GM13977 (cell line): ENCODE measurements around the gene ANKH.

Source experiments
- DNase-seq: peaks from one replicate; pipeline ENCODE4 v3.0.0; 2012; ENCODE audit warnings: low spot score
- CTCF ChIP-seq: IDR thresholded peaks from 2 replicates; pipeline ENCODE4 v1.5.1; 2012; ENCODE audit warnings: mild to moderate bottlenecking, control low read depth; ENCODE audit not compliant: insufficient read depth; ENCODE audit errors: extremely low read depth, missing control alignments
- in situ Hi-C: fragments of 300-500 bp; cut with MboI; formaldehyde crosslinking; loops from one replicate; pipeline ENCODE4 v1.12.0; 2022; ENCODE audit warnings: low sequenced_read_pairs, low pct_unique_long_range_greater_than_20kb, mixed read lengths, inconsistent platforms; ENCODE audit not compliant: unreplicated experiment

ANKH gene

DNA sequence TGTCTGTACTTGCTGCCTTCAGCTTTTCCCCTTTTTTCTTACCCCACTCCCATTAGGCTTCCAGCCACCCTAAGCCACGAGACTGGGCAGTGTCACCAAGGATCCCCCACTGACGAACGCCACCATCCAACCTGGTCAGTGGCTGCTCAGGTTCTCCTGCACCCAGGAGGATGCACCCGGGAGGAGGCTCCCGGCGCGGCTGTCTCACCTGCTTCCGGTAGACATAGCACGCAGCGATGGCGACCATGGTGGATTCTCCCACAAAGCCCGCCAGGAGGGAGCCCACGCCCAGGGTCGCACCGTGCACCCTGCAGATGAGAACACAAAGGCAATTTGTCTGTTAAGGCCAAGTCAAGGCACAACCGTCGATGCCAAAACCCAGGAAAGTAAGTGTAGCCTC is 158.9 kb downstream of the ANKH start:
- in situ Hi-C loops: no loop called here
- TF ChIP-seq CTCF: no peak
- DNase-seq: no peak

GRCh38 chr5:14712131-14712530 is 159.4 kb downstream of the ANKH start:
- no peak for TF ChIP-seq CTCF
- in situ Hi-C loops: no loop called here
- DNase-seq: no peak

- no peak for TF ChIP-seq CTCF
- no peak for DNase-seq
- in situ Hi-C loops: no loop called here
Measured at GRCh38 chr5:14710313-14710994, 161.1 kb downstream of the ANKH start.

- DNase-seq: no peak
- in situ Hi-C loops: no loop called here
- TF ChIP-seq CTCF: no peak
Measured at GRCh38 chr5:14708551-14708950, 163.0 kb downstream of the ANKH start.

GRCh38 chr5:14707811-14708390 is 163.7 kb downstream of the ANKH start:
- in situ Hi-C loops: no loop called here
- no peak for DNase-seq
- no peak for TF ChIP-seq CTCF

DNA sequence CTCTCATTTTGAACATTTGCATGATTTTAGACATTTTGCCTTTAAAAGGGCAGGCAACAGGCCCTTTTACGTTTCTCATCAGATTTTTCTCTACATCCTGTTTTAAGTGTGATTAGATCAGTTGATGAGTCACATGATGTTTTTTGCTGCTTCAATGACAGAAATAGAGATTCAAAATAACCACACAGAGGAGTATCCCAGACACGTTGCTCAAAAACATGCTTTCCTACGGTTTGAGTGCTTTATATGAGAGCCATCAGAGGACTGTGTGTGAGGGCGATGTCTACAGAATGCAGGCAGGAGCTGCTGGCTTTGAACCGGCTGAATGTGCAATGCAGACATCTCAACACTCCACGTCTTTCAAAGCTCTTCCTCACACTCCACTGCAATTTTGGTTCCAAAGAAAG is 165.0 kb downstream of the ANKH start:
- in situ Hi-C loops: no loop called here
- no peak for TF ChIP-seq CTCF
- DNase-seq: no peak

DNA sequence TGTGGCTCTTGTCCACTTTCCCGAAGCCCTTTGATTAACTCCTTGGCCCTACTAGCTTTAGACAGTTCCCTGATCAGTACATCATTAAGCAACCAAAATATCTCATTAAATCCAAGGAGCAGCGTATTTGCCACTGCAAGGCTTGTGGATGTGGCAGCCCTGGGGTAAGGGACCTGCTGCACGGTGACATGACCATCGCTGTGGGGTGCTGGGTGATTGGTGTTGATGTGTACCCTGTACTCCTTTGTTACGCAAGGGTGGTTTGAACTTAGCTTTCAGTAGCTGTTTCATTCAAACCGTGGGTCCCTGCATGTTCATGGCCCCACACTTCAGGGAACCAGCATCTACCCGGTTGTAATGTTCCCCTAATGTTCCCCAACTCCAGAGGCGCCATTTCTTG is 166.0 kb downstream of the ANKH start:
- in situ Hi-C loops: no loop called here
- TF ChIP-seq CTCF: no peak
- no peak for DNase-seq
